Activated T-cell treated with anti-CD3 and anti-CD28 coated beads, Interleukin-2, amount 50 U/mL, for 72 hours (primary cell): ENCODE data around the gene COG5. TPM values are rescaled to one million over a fixed set of nuclear protein-coding genes. Genes with fewer than 3 reads are reported as not detected.

Source experiments
- ATAC-seq, 2 donors: fragments of 150-1000 bp; cut with Tn5 transposase; replicated peaks in 1 of 2; 2 replicates each; pipeline ENCODE4 v1.10.0; 2021; ENCODE audit warnings: moderate library complexity in 2 of 2, mild to moderate bottlenecking in 1 of 2
- DNase-seq, 2 donors: peaks; one replicate each; pipeline ENCODE4 v3.0.0; 2021 to 2022; ENCODE audit warnings: mixed read lengths in 1 of 2
- H3K27ac Mint-ChIP-seq: one replicate; pipeline ENCODE4 v1.8.0; 2022; ENCODE audit warnings: mild to moderate bottlenecking, moderate library complexity, mixed read lengths
- H3K27me3 Mint-ChIP-seq: one replicate; pipeline ENCODE4 v1.8.0; 2022; ENCODE audit warnings: low read depth, mixed read lengths
- H3K36me3 Mint-ChIP-seq, 2 donors: one replicate each; pipeline ENCODE4 v1.8.0; 2022; ENCODE audit warnings: mixed read lengths in 2 of 2, mild to moderate bottlenecking in 1 of 2; ENCODE audit not compliant: insufficient read depth in 2 of 2
- H3K4me1 Mint-ChIP-seq: one replicate; pipeline ENCODE4 v1.8.0; 2022; ENCODE audit warnings: low read depth, mixed read lengths
- H3K4me3 Mint-ChIP-seq, 2 donors: one replicate each; pipeline ENCODE4 v1.8.0; 2022; ENCODE audit warnings: mild to moderate bottlenecking in 2 of 2, mixed read lengths in 2 of 2, moderate library complexity in 2 of 2
- H3K9me3 Mint-ChIP-seq, 2 donors: one replicate each; pipeline ENCODE4 v1.8.0; 2022; ENCODE audit warnings: mixed read lengths in 2 of 2
- total RNA-seq, 2 donors: library from RNA; stranded (reverse); gene quantifications; one replicate each; pipeline ENCODE4 v1.2.3, GENCODE V29; 2022

COG5 gene
- total RNA-seq, 2 donors from 2014 or later = 30.4 to 55.5 TPM

DNA sequence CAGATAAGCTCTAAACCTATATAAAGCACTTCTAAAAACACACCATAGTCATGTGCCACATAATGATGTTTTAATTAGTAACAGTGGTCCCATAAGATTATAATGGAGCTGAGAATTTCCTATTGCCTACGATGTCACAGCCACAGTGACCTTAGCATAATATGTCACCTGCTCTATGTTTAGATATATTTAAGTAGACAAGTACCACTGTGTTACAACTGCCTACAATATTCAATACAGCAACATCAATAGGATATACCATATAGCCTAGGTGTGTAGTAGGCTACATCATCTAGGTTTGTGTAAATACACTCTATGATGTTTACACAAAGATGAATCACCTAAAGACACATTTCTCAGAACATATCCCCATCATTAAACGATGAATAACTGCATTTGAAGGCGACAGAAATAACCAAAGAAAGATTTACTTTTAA lies 69.4 kb downstream of the COG5 start:
- Mint-ChIP-seq H3K27me3 (no peaks in the 10 kb centered on the region), H3K36me3 (peaks cover 6 to 9% of the 10 kb centered on the region in 2 donors), H3K27ac (no peak overlapping the region), H3K4me3 (no peak overlapping the region), H3K9me3 (peaks cover 0 to 4% of the 10 kb centered on the region in 2 donors), H3K4me1 (peaks cover 5% of the 10 kb centered on the region)
- DNase-seq (no peak), ATAC-seq (no peak)

DNA sequence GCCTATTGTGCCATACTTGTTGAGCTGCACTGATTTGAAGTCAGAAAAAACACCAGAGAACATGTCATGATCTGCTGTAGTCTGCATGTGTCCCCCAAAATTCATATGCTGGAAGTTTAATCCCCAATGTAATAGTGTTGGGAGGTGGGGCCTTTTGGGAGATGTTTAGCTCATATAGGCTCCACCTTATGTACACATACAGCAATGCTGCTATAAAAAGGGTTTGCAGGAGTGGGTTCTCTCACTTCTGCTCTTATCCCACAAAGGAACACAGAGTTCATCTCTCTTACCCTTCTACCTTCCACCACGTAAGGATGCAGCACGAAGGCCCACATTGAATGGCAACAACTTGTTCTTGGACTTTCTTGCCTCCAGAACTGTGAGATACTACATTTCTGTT lies 70.8 kb downstream of the COG5 start:
- Mint-ChIP-seq H3K36me3 (peaks cover 5 to 6% of the 10 kb centered on the region in 2 donors), H3K4me1 (peaks cover 3% of the 10 kb centered on the region), H3K9me3 (peaks cover 0 to 5% of the 10 kb centered on the region in 2 donors), H3K4me3 (no peak overlapping the region), H3K27me3 (no peaks in the 10 kb centered on the region), H3K27ac (no peak overlapping the region)
- ATAC-seq (no peak), DNase-seq (no peak)

DNA sequence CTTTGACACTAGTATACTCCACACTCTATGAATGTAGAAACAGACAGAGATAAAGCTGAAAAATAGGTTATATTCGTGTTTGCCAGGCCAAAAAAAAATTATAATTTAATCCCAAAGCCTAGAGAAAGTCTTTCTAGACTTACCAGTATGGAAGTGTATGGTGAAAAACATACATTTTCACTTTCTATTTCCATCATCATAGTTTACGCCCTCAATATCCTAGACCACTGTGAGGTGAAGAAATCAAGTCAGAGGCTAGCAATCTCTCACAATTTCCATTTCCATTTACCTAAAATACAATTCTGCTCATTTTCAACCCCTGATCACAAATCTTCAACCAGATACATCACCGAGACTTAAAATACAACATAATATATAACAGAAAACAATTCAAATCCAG lies 77.7 kb downstream of the COG5 start:
- ATAC-seq = peak; percentile 36 to 64
- peaks cover 2% of the 10 kb centered on the region in 2 donors for H3K9me3 Mint-ChIP-seq
- H3K27me3 Mint-ChIP-seq = no peaks in the 10 kb centered on the region

DNA sequence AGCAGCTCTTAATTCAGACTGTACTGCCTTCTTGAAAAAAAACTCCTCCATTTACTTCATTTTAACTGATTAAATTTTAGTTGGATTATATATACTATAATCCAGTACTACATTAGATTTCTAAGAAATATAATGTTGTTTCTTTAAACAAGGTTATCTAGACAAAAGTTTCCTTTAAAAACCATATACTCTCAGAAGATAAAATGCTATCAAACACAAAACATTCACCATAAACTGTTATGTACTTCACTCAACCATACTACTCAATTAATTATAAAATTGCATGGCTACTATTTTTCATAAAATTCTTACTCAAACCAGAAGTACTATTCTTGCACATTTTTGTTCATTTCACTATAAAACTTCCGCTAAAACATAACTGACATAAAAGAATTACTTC lies 81.1 kb downstream of the COG5 start:
- Mint-ChIP-seq H3K9me3 (peaks cover 1 to 2% of the 10 kb centered on the region in 2 donors), H3K4me1 (peaks cover 16% of the 10 kb centered on the region)
- ATAC-seq = no peak

More for the DNA sequence above, 77.7 kb downstream of the COG5 start:
- H3K4me1 Mint-ChIP-seq = peaks cover 16% of the 10 kb centered on the region
- peaks cover 2 to 6% of the 10 kb centered on the region in 2 donors for H3K36me3 Mint-ChIP-seq
- no peak for DNase-seq
- H3K27ac Mint-ChIP-seq = peak overlapping the region; percentile 55
- H3K4me3 Mint-ChIP-seq = peak overlapping the region in 1 of 2 donors; percentile 51

DNA sequence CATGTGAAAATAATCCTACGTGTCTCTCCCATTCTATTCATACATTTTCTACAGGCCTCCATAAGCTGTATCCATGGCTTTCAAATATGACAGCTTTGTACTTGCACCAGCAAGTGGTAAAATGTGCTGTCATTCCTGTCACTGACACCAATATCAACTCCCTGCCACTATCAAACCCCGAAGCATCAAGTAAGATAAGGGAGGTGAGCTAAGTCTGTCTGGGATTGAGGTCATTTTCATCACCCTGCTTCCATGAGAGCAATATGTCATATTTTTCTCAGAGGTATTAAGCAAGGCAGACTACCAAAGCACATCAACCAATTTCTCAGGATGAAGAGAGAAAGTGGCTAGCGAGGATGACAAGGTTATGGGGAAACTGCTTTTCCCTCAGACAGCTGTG lies 82.8 kb downstream of the COG5 start:
- Mint-ChIP-seq H3K4me3 (no peak overlapping the region), H3K27ac (no peak overlapping the region), H3K27me3 (no peaks in the 10 kb centered on the region), H3K4me1 (peaks cover 7% of the 10 kb centered on the region), H3K9me3 (no peaks in the 10 kb centered on the region), H3K36me3 (peaks cover 0 to 2% of the 10 kb centered on the region in 2 donors)
- ATAC-seq (no peak), DNase-seq (no peak)

More for the DNA sequence above, 81.1 kb downstream of the COG5 start:
- no peak overlapping the region for H3K27ac Mint-ChIP-seq
- peaks cover 2 to 6% of the 10 kb centered on the region in 2 donors for H3K36me3 Mint-ChIP-seq
- H3K4me3 Mint-ChIP-seq = no peak overlapping the region
- DNase-seq = no peak
- H3K27me3 Mint-ChIP-seq = no peaks in the 10 kb centered on the region

DNA sequence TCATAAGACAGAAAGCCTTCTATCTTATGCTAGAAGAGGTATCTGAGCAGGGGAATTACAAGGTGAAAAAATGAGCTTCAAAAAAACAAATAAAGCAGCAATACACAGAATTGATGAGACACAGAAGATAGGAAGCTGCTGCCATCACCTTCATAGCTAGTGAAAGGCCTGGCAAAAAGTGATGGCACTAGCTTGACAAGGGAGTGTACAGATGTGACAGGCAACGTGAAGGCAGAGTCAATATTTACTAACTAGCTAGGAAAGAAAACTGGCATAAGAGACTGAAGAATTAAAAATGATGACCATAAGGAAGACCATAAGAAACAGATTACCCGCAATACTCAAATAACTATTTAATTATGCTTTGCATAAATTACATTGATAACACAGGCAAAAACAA lies 84.4 kb downstream of the COG5 start:
- no peaks in the 10 kb centered on the region for H3K9me3 Mint-ChIP-seq
- DNase-seq (no peak), ATAC-seq (no peak)
- H3K27me3 Mint-ChIP-seq = no peaks in the 10 kb centered on the region
- H3K27ac Mint-ChIP-seq = no peak overlapping the region
- H3K4me1 Mint-ChIP-seq = no peaks in the 10 kb centered on the region
- H3K36me3 Mint-ChIP-seq = no peaks in the 10 kb centered on the region
- no peak overlapping the region for H3K4me3 Mint-ChIP-seq

DNA sequence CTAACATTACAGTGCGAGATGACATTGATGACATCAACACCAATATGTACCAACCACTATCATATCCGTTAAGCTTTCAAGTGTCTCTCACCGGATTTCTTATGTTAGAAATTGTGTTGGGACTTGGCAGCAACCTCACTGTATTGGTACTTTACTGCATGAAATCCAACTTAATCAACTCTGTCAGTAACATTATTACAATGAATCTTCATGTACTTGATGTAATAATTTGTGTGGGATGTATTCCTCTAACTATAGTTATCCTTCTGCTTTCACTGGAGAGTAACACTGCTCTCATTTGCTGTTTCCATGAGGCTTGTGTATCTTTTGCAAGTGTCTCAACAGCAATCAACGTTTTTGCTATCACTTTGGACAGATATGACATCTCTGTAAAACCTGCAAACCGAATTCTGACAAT lies 89.6 kb downstream of the COG5 start:
- Mint-ChIP-seq H3K9me3 (no peaks in the 10 kb centered on the region), H3K27ac (no peak overlapping the region), H3K36me3 (no peaks in the 10 kb centered on the region), H3K4me1 (no peaks in the 10 kb centered on the region), H3K4me3 (no peak overlapping the region), H3K27me3 (no peaks in the 10 kb centered on the region)
- DNase-seq (no peak), ATAC-seq (no peak)

DNA sequence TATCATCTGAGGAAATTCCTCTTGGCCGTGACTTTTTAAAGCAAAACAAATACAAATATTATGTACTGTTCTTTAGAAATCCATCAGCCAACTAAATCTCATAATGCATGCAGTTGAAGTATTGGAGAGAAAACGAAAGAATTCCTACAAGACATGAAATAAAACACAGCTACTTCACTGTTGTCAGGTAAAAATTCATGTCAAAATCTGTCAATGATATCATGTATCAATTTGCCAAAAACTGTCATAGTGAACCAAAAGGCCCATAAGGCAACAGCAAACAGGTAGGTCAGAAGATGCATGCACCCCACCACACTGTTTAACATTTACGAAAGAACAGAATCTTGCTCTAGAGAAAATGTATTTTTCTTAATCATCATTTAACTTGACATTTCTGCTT lies 91.6 kb downstream of the COG5 start:
- Mint-ChIP-seq H3K4me1 (no peaks in the 10 kb centered on the region), H3K9me3 (no peaks in the 10 kb centered on the region), H3K36me3 (no peaks in the 10 kb centered on the region), H3K27me3 (no peaks in the 10 kb centered on the region), H3K4me3 (no peak overlapping the region), H3K27ac (no peak overlapping the region)
- no peak for DNase-seq
- no peak for ATAC-seq

DNA sequence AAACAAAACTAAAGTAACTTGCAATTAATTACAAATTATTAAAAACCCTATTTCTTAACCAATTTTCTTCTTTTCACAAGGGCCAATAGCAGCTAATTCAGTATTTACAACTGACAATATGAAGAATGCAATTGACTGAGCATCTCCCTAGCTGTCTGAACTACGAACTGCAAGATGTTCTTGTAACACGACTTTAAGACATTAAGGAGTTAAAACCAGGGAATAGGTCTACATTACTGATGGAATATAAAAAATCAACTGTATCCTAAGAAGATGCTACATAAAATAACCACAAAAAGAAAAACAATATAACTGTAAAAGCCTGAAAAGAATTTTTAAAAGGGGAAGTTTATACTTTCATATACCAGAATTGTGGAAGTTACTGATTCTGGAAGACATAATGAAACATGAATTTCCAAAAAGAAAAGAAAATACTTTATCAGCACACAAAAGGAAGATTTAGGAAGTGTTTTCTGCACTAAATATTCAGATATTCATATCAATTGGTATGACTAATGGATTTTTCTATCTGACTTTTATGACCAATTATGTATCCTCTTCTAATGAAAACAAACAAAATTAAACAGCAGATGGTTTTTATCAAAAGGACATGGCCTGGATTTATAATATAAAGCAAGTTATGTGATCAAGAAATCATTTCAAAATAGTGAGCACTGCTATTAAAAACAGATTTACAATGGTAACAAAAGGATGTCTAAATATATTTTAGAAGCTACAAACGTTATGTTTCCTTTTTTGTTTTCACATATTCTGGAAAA lies 92.2 kb downstream of the COG5 start:
- DNase-seq = no peak
- ATAC-seq = no peak
- Mint-ChIP-seq H3K36me3 (no peaks in the 10 kb centered on the region), H3K27me3 (no peaks in the 10 kb centered on the region), H3K4me3 (no peak overlapping the region), H3K4me1 (no peaks in the 10 kb centered on the region), H3K9me3 (no peaks in the 10 kb centered on the region), H3K27ac (no peak overlapping the region)

DNA sequence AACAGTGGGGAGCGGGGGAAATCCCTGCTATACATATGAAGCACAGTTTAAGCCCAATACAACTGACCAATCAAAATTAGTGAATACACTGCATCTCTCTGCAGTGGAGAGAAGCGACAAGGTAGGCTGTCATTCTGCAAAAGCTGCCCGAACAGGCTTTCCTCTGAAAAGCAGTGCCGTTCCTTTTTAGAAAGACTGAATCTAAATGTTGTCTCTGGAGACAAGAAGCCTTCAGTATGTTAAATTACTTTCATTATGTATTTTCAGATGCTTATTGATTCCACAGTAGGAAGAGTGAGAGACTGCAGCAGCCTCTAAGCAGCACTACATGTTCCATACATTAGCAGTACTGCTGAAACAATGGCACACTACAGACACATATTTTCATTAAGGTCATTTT lies 93.8 kb downstream of the COG5 start, which contains the start of gene GPR22:
GPR22 (plus strand) TSS at position 129 of the 400 bp plus-strand sequence. CDS start 4,004 bp downstream, outside the sequence.
- no peak within 1 kb of the TSS for H3K4me3 Mint-ChIP-seq
- no peaks in the 10 kb centered on the region for H3K9me3 Mint-ChIP-seq
- DNase-seq = no peak
- no peak for ATAC-seq
- H3K36me3 Mint-ChIP-seq = no peaks in the 10 kb centered on the region
- H3K27me3 Mint-ChIP-seq = no peaks in the 10 kb centered on the region
- H3K4me1 Mint-ChIP-seq = no peaks in the 10 kb centered on the region
- no peak within 1 kb of the TSS for H3K27ac Mint-ChIP-seq

DNA sequence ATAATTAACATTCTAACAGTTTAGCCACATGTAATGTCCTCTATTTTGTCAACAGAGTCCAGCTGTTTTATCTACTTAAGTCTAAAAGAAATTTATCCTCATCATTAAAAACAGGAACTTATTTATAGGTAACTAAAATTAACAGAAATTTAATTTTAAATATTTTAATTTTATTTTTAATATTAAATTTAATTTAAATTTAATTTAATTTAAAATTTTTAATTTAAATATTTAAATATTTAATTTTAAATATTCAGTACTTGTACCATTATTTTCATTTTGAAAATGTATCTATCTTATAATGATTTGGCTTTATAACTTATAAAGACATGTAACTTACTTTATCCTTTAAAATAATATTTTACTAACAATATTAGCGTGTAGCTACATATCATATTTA lies 94.9 kb downstream of the COG5 start:
- Mint-ChIP-seq H3K4me3 (no peak overlapping the region), H3K27me3 (no peaks in the 10 kb centered on the region)

DNA sequence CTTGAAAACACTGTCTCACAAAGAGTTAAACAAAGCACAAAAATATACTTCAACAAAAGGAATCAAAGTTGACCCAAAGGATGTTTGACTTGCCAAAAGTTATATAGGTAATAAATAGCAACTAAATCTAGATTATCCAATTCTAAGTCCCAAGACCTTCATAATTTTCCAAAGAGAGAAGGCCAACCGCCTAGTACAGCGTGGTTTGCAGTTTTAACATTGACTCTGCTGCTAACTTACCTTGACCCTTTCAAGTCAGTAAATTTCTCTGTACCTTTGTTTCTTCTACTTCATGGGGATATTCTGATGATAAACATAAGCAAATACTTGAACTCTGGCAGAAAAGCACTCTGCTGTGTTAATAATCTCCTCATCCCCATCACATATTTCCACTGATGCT lies 95.7 kb downstream of the COG5 start:
- Mint-ChIP-seq H3K4me3 (no peak overlapping the region), H3K27ac (no peak overlapping the region), H3K9me3 (no peaks in the 10 kb centered on the region), H3K4me1 (no peaks in the 10 kb centered on the region), H3K27me3 (no peaks in the 10 kb centered on the region), H3K36me3 (no peaks in the 10 kb centered on the region)
- no peak for DNase-seq
- ATAC-seq = no peak

More for the DNA sequence above, 94.9 kb downstream of the COG5 start:
- Mint-ChIP-seq H3K27ac (no peak overlapping the region), H3K36me3 (no peaks in the 10 kb centered on the region), H3K4me1 (no peaks in the 10 kb centered on the region), H3K9me3 (no peaks in the 10 kb centered on the region)
- DNase-seq (no peak), ATAC-seq (no peak)

DNA sequence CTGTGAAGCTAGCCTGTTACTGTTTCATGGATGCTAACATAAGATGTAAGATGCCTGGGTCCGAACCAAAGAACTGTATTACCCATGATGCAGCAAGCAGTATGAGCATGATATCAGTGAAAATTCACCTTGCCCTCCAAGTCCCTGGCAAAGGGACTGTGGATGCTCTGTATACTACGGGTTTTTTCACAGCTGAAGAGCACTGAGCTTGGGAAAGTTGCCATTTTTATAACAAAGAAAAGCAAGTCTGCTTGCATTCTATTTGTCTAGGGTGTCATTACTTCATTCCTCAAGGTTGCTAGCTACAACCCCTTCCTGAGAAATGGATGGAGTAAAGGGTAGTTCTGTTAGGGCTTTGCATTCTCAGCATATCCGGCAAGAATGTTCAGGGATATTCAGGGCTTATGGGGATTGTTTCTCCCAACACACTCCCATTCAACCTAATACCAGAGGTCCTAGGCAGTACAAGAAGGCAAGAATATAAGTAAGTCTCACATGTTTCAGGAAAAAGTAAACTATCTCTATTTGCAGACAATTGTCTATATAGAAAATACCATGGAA lies 99.0 kb downstream of the COG5 start:
- Mint-ChIP-seq H3K4me3 (no peak overlapping the region), H3K27ac (no peak overlapping the region), H3K27me3 (no peaks in the 10 kb centered on the region), H3K9me3 (no peaks in the 10 kb centered on the region), H3K36me3 (no peaks in the 10 kb centered on the region), H3K4me1 (no peaks in the 10 kb centered on the region)
- no peak for DNase-seq
- no peak for ATAC-seq
